Measurements from ENCODE around the gene PPP1R1C. TPM values are rescaled to one million over a fixed set of nuclear protein-coding genes. Genes with fewer than 3 reads are reported as not detected.

PPP1R1C gene
- total and polyA plus RNA-seq, 4 donors: 5.4 to 21.7 (median 11.3) TPM

GRCh38 chr2:182004945-182005520, 19.4 kb downstream of the PPP1R1C start:
- H3K27me3 ChIP-seq (ENCODE audit: control insufficient read depth in 4 of 4, insufficient read depth in 4 of 4, low read length in 3 of 4): no peaks in the 10 kb centered on the region
- H3K9me3 ChIP-seq (ENCODE audit: control insufficient read depth in 4 of 4, low read length in 3 of 4): no peaks in the 10 kb centered on the region
- H3K4me1 ChIP-seq (ENCODE audit: control insufficient read depth in 4 of 4, insufficient read depth in 4 of 4, low read length in 3 of 4): no peaks in the 10 kb centered on the region
- no peak for DNase-seq (ENCODE audit: low spot score)
- H3K27ac ChIP-seq (ENCODE audit: low read depth in 1 of 2, low read length in 2 of 2): no peak overlapping the region
- TF ChIP-seq NR2F2 (IDR thresholded peaks at IDR 0.05): no peak
- no peak for TF ChIP-seq FOXA1 (IDR thresholded peaks at IDR 0.05)
- no peak overlapping the region for H3K4me3 ChIP-seq (ENCODE audit: low read depth in 1 of 3, low read length in 3 of 3)
- no peaks in the 10 kb centered on the region for H3K36me3 ChIP-seq (ENCODE audit: control insufficient read depth in 4 of 4, insufficient read depth in 3 of 4, low read depth in 1 of 4, low read length in 3 of 4)
- H3K9ac ChIP-seq (ENCODE audit: low read depth in 1 of 2, low read length in 2 of 2): no peak overlapping the region
- 85% methylated on average over 2 of the region's 2 CpGs for WGBS

- 92% methylated on average over 4 of the region's 4 CpGs for WGBS
- no peaks in the 10 kb centered on the region for H3K27me3 ChIP-seq (ENCODE audit: control insufficient read depth in 4 of 4, insufficient read depth in 4 of 4, low read length in 3 of 4)
Observed at GRCh38 chr2:182006595-182007341, 21.1 kb downstream of the PPP1R1C start.

GRCh38 chr2:182014284-182014683, 28.6 kb downstream of the PPP1R1C start:
- H3K36me3 ChIP-seq (ENCODE audit: control insufficient read depth in 4 of 4, insufficient read depth in 3 of 4, low read depth in 1 of 4, low read length in 3 of 4): no peaks in the 10 kb centered on the region
- H3K27ac ChIP-seq (ENCODE audit: low read depth in 1 of 2, low read length in 2 of 2): no peak overlapping the region
- WGBS: 95% methylated on average over 5 of the region's 5 CpGs
- no peak for DNase-seq (ENCODE audit: low spot score)
- no peaks in the 10 kb centered on the region for H3K4me1 ChIP-seq (ENCODE audit: control insufficient read depth in 4 of 4, insufficient read depth in 4 of 4, low read length in 3 of 4)
- no peaks in the 10 kb centered on the region for H3K27me3 ChIP-seq (ENCODE audit: control insufficient read depth in 4 of 4, insufficient read depth in 4 of 4, low read length in 3 of 4)
- H3K4me3 ChIP-seq (ENCODE audit: low read depth in 1 of 3, low read length in 3 of 3): no peak overlapping the region
- TF ChIP-seq HNF4A (conservative IDR thresholded peaks at IDR 0.05) (no peak), CTCF (IDR thresholded peaks at IDR 0.05; ENCODE audit: low read depth, low read length, missing input control) (no peak), JUND (IDR thresholded peaks at IDR 0.05) (no peak)
- no peak overlapping the region for H3K9ac ChIP-seq (ENCODE audit: low read depth in 1 of 2, low read length in 2 of 2)
- H3K9me3 ChIP-seq (ENCODE audit: control insufficient read depth in 4 of 4, low read length in 3 of 4): no peaks in the 10 kb centered on the region

More at GRCh38 chr2:182006595-182007341, 21.1 kb downstream of the PPP1R1C start:
- no peaks in the 10 kb centered on the region for H3K9me3 ChIP-seq (ENCODE audit: control insufficient read depth in 4 of 4, low read length in 3 of 4)
- H3K36me3 ChIP-seq (ENCODE audit: control insufficient read depth in 4 of 4, insufficient read depth in 3 of 4, low read depth in 1 of 4, low read length in 3 of 4): no peaks in the 10 kb centered on the region
- no peak overlapping the region for H3K9ac ChIP-seq (ENCODE audit: low read depth in 1 of 2, low read length in 2 of 2)
- no peak for DNase-seq (ENCODE audit: low spot score)
- no peak overlapping the region for H3K4me3 ChIP-seq (ENCODE audit: low read depth in 1 of 3, low read length in 3 of 3)
- TF ChIP-seq JUND (IDR thresholded peaks at IDR 0.05) (no peak), MAX (IDR thresholded peaks at IDR 0.05) (no peak), FOXA2 (IDR thresholded peaks at IDR 0.05) (no peak), RXRA (IDR thresholded peaks at IDR 0.05) (no peak), NR2F2 (IDR thresholded peaks at IDR 0.05) (no peak), RAD21 (IDR thresholded peaks at IDR 0.05) (no peak)
- no peak overlapping the region for H3K27ac ChIP-seq (ENCODE audit: low read depth in 1 of 2, low read length in 2 of 2)
- H3K4me1 ChIP-seq (ENCODE audit: control insufficient read depth in 4 of 4, insufficient read depth in 4 of 4, low read length in 3 of 4): no peaks in the 10 kb centered on the region

Data from liver (tissue), 9 donors.